IMR-90 (cell line): Measurements from ENCODE around the gene ZCCHC17. TPM values are rescaled to one million over a fixed set of nuclear protein-coding genes. Genes with fewer than 3 reads are reported as not detected.

Experiments used
- ATAC-seq: fragments of 200-7000 bp; cut with Tn5 transposase; 2 replicates; pipeline ENCODE4 v1.9.1; 2020; ENCODE audit warnings: low read depth, mild to moderate bottlenecking, moderate library complexity
- BruUV-seq: library from RNA; stranded (reverse); fragments of 400-500 nt; replicated peaks from 2 replicates; lab custom pipeline; 2021; lab: Mats Ljungman, UMichigan
- CTCF ChIA-PET: fragments of 300-600 bp; formaldehyde crosslinking; extraction: SDS; loops from one replicate; lab custom pipeline; 2021; ENCODE audit warnings: antibody characterized with exemption; lab: Yijun Ruan, JAX
- POLR2A ChIA-PET: fragments of 300-600 bp; sonication (Branson Sonifier 250); formaldehyde crosslinking; loops from one replicate; lab custom pipeline; 2022; ENCODE audit warnings: antibody characterized with exemption; ENCODE audit not compliant: unreplicated experiment; lab: Charles Lee
- DNase-seq: peaks from one replicate; pipeline ENCODE4 v3.0.0; 2013
- H2AFZ ChIP-seq: replicated peaks from 2 replicates; pipeline ENCODE3; 2013; ENCODE audit warnings: low read length, mild to moderate bottlenecking; ENCODE audit not compliant: poor library complexity
- H2AK5ac ChIP-seq: 2 replicates; pipeline ENCODE4 v1.6.1; 2013; ENCODE audit warnings: low read depth, low read length, inconsistent platforms
- H2AK9ac ChIP-seq: replicated peaks from 2 replicates; pipeline ENCODE3; 2013; ENCODE audit warnings: mild to moderate bottlenecking, low read depth, low read length, moderate library complexity; ENCODE audit not compliant: poor library complexity
- H2BK120ac ChIP-seq: 2 replicates; pipeline ENCODE4 v1.6.1; 2013; ENCODE audit warnings: low read depth, low read length, inconsistent platforms
- H2BK15ac ChIP-seq: 3 replicates; pipeline ENCODE4 v1.6.1; 2013; ENCODE audit warnings: low read depth, low read length, inconsistent platforms
- H2BK20ac ChIP-seq: 2 replicates; pipeline ENCODE4 v1.6.1; 2013; ENCODE audit warnings: low read depth, mild to moderate bottlenecking, inconsistent platforms, low read length, moderate library complexity
- H2BK5ac ChIP-seq: 2 replicates; pipeline ENCODE4 v1.6.1; 2013; ENCODE audit warnings: mild to moderate bottlenecking, low read depth, low read length, inconsistent platforms; ENCODE audit not compliant: poor library complexity, severe bottlenecking
- H3K14ac ChIP-seq: replicated peaks from 2 replicates; pipeline ENCODE4 v1.6.1; 2013; ENCODE audit warnings: low read depth, low read length, inconsistent platforms
- H3K18ac ChIP-seq: 2 replicates; pipeline ENCODE4 v1.6.1; 2013; ENCODE audit warnings: low read depth, low read length, control low read depth
- H3K23ac ChIP-seq: 2 replicates; pipeline ENCODE4 v1.6.1; 2013; ENCODE audit warnings: low read depth, low read length, inconsistent platforms
- H3K27ac ChIP-seq: 2 replicates; pipeline ENCODE4 v1.5.1; 2013; ENCODE audit warnings: mild to moderate bottlenecking, control low read depth, low read length; ENCODE audit not compliant: insufficient read depth
- H3K27me3 ChIP-seq: 2 replicates; pipeline ENCODE4 v1.6.1; 2013; ENCODE audit warnings: low read length; ENCODE audit not compliant: control insufficient read depth, insufficient read depth
- H3K36me3 ChIP-seq: 2 replicates; pipeline ENCODE4 v1.6.1; 2013; ENCODE audit warnings: low read length, mixed read lengths; ENCODE audit not compliant: control insufficient read depth, insufficient read depth
- H3K4ac ChIP-seq: 2 replicates; pipeline ENCODE4 v1.6.1; 2013; ENCODE audit warnings: low read depth, low read length, inconsistent platforms
- H3K4me1 ChIP-seq: 2 replicates; pipeline ENCODE4 v1.6.1; 2013; ENCODE audit warnings: low read length, mixed read lengths; ENCODE audit not compliant: control insufficient read depth, insufficient read depth
- H3K4me2 ChIP-seq: 2 replicates; pipeline ENCODE4 v1.6.1; 2013; ENCODE audit warnings: low read depth, mild to moderate bottlenecking, control low read depth, low read length, moderate library complexity
- H3K4me3 ChIP-seq: 2 replicates; pipeline ENCODE4 v1.5.1; 2013; ENCODE audit warnings: low read depth, mild to moderate bottlenecking, control low read depth, low read length, moderate library complexity; ENCODE audit not compliant: insufficient read depth
- H3K56ac ChIP-seq: 2 replicates; pipeline ENCODE4 v1.6.1; 2013; ENCODE audit warnings: low read length, inconsistent platforms; ENCODE audit not compliant: insufficient read depth; ENCODE audit errors: extremely low read depth
- H3K79me1 ChIP-seq, 2 experiments: 2 replicates each; pipeline ENCODE4 v1.6.1; 2013; ENCODE audit warnings: low read length in 2 of 2, inconsistent platforms in 1 of 2, low read depth in 1 of 2
- H3K9ac ChIP-seq: 2 replicates; pipeline ENCODE4 v1.6.1; 2013; ENCODE audit warnings: low read depth, low read length, control low read depth
- H3K9me1 ChIP-seq: 2 replicates; pipeline ENCODE4 v1.6.1; 2013; ENCODE audit warnings: low read length, inconsistent platforms; ENCODE audit not compliant: insufficient read depth
- H3K9me3 ChIP-seq: 2 replicates; pipeline ENCODE4 v1.6.1; 2013; ENCODE audit warnings: low read length; ENCODE audit not compliant: control insufficient read depth, insufficient read depth
- H4K20me1 ChIP-seq: 2 replicates; pipeline ENCODE4 v1.6.1; 2013; ENCODE audit warnings: low read length, inconsistent platforms; ENCODE audit not compliant: insufficient read depth
- H4K5ac ChIP-seq: 2 replicates; pipeline ENCODE4 v1.6.1; 2013; ENCODE audit warnings: mild to moderate bottlenecking, low read depth, low read length, control low read depth
- H4K8ac ChIP-seq, 2 experiments: 2 replicates each; pipeline ENCODE4 v1.6.1; 2013; ENCODE audit warnings: low read depth in 2 of 2, low read length in 2 of 2, control low read depth in 1 of 2, inconsistent platforms in 1 of 2
- H4K91ac ChIP-seq: 2 replicates; pipeline ENCODE4 v1.6.1; 2013; ENCODE audit warnings: low read depth, low read length, inconsistent platforms; ENCODE audit not compliant: insufficient read depth
- BHLHE40 ChIP-seq: fragments of 150-350 bp; IDR thresholded peaks from 2 replicates; pipeline ENCODE4 v1.6.1; 2016; ENCODE audit warnings: mild to moderate bottlenecking, low read depth, low read length
- CEBPB ChIP-seq: IDR thresholded peaks from 2 replicates; pipeline ENCODE4 v1.6.1; 2012; ENCODE audit warnings: low read depth, low read length, improper control_type of control experiment
- CHD1 ChIP-seq: IDR thresholded peaks from 2 replicates; pipeline ENCODE4 v1.6.1; 2012; ENCODE audit warnings: low read depth, low read length, improper control_type of control experiment
- CTCF ChIP-seq: conservative IDR thresholded peaks from 2 replicates; pipeline ENCODE4 v1.5.1; 2012; ENCODE audit warnings: mild to moderate bottlenecking, low read depth, low read length, improper control_type of control experiment
- ELK1 ChIP-seq: fragments of 150-350 bp; IDR thresholded peaks from 2 replicates; pipeline ENCODE4 v1.6.1; 2016; ENCODE audit warnings: low read depth, mild to moderate bottlenecking, low read length, moderate library complexity, borderline replicate concordance
- FOS ChIP-seq: fragments of 150-350 bp; IDR thresholded peaks from 2 replicates; pipeline ENCODE4 v1.6.1; 2016; ENCODE audit warnings: low read depth, low read length
- MAZ ChIP-seq: IDR thresholded peaks from 2 replicates; pipeline ENCODE4 v1.6.1; 2012; ENCODE audit warnings: low read depth, mild to moderate bottlenecking, low read length, improper control_type of control experiment, moderate library complexity, borderline replicate concordance
- POLR2A ChIP-seq: IDR thresholded peaks from 2 replicates; pipeline ENCODE4 v1.6.1; 2012; ENCODE audit warnings: mild to moderate bottlenecking, low read depth, low read length
- RAD21 ChIP-seq: IDR thresholded peaks from 2 replicates; pipeline ENCODE4 v1.6.1; 2012; ENCODE audit warnings: low read length, improper control_type of control experiment
- RFX5 ChIP-seq: IDR thresholded peaks from 2 replicates; pipeline ENCODE4 v1.8.0; 2012; ENCODE audit warnings: low read depth, mild to moderate bottlenecking, low read length, moderate library complexity
- SMC3 ChIP-seq: fragments of 150-350 bp; IDR thresholded peaks from 2 replicates; pipeline ENCODE4 v1.6.1; 2016; ENCODE audit warnings: low read depth, mild to moderate bottlenecking, antibody characterized with exemption, low read length, moderate library complexity
- WGBS, 2 experiments: methylation state at CpG; one replicate each; pipeline versions ENCODE4 v1.1.5 to v1.1.7; 2013; ENCODE audit warnings: missing lambda C conversion rate in 2 of 2; ENCODE audit not compliant: insufficient read length in 1 of 2; ENCODE audit errors: extremely low coverage in 2 of 2; 5-methylcytosine and 5-hydroxymethylcytosine counted together
- dilution Hi-C: fragments of 300-500 bp; cut with HindIII; formaldehyde crosslinking; loops from one replicate; pipeline ENCODE4 v1.14.3; 2018; ENCODE audit warnings: low sequenced_read_pairs; ENCODE audit not compliant: unreplicated experiment
- in situ Hi-C: fragments of 300-500 bp; cut with MboI; formaldehyde crosslinking; loops from 3 replicates; pipeline ENCODE4 v1.14.3; 2019; ENCODE audit warnings: low sequenced_read_pairs, inconsistent platforms, mixed read lengths
- intact Hi-C: fragments of 100-400 bp; cut with micrococcal nuclease; formaldehyde crosslinking; loops from 2 replicates; pipeline ENCODE4 v1.10.0; 2022
- polyA plus RNA-seq, 3 experiments: library from polyadenylated mRNA; depleted of rRNA; stranded (reverse); fragments of >200 nt; gene quantifications; 2 replicates each; pipeline ENCODE4 v1.2.3, GENCODE V29; 2012; ENCODE audit warnings: low replicate concordance in 1 of 3
- total RNA-seq: library from RNA; depleted of rRNA; stranded (reverse); fragments of >200 nt; gene quantifications from 2 replicates; pipeline ENCODE4 v1.2.3, GENCODE V29; 2012

Gene ZCCHC17
- total and polyA plus RNA-seq, 2 of the 4 experiments (the other 2 are of a cell fraction) = 48.4 to 48.9 TPM

GRCh38 chr1:31248276-31248675, 48.6 kb upstream of the ZCCHC17 start (continued):
- TF ChIP-seq ELK1 (no peak), CEBPB (no peak), CHD1 (no peak), RAD21 (no peak), SMC3 (no peak), BHLHE40 (no peak)

GRCh38 chr1:31249854-31250253, 47.0 kb upstream of the ZCCHC17 start:
- peaks cover 6% of the 10 kb centered on the region for H3K27me3 ChIP-seq
- H4K8ac ChIP-seq = no peak overlapping the region
- H3K23ac ChIP-seq = no peak overlapping the region
- H2BK15ac ChIP-seq = no peak overlapping the region
- no peaks in the 10 kb centered on the region for H3K4me1 ChIP-seq
- H3K18ac ChIP-seq = no peak overlapping the region
- POLR2A ChIA-PET = no interaction called here
- no peaks in the 10 kb centered on the region for H4K20me1 ChIP-seq
- no peaks in the 10 kb centered on the region for H3K36me3 ChIP-seq
- H3K9me3 ChIP-seq = no peaks in the 10 kb centered on the region
- no peaks in the 10 kb centered on the region for H3K9me1 ChIP-seq
- BruUV-seq = no TSS peak
- H4K5ac ChIP-seq = no peak overlapping the region
- H2BK20ac ChIP-seq = no peak overlapping the region
- CTCF ChIA-PET = no interaction called here
- no peaks in the 10 kb centered on the region for H3K79me1 ChIP-seq
- H3K4ac ChIP-seq = no peak overlapping the region
- DNase-seq (no peak), ATAC-seq (no peak)
- TF ChIP-seq FOS (no peak), RFX5 (no peak), CTCF (no peak), SMC3 (no peak), MAZ (no peak), POLR2A (no peak)
- no peak overlapping the region for H2BK120ac ChIP-seq
- H2AK9ac ChIP-seq = no peak overlapping the region
- H2AFZ ChIP-seq = no peak overlapping the region
- H3K4me3 ChIP-seq = no peak overlapping the region
- WGBS, 2 experiments = 86% methylated on average over 1 of the region's 3 CpGs; no CpG with 5 or more reads in 1 of the 2 experiments
- H3K9ac ChIP-seq = no peak overlapping the region
- in situ Hi-C loops = no loop called here
- no peak overlapping the region for H3K56ac ChIP-seq
- H2BK5ac ChIP-seq = no peak overlapping the region
- no peak overlapping the region for H3K4me2 ChIP-seq
- intact Hi-C loops = no loop called here
- no peak overlapping the region for H4K91ac ChIP-seq
- no peak overlapping the region for H2AK5ac ChIP-seq
- H3K14ac ChIP-seq = no peak overlapping the region
- dilution Hi-C loops = no loop called here
- no peak overlapping the region for H3K27ac ChIP-seq
